ENCODE measurements around the gene TFCP2L1. TPM values are rescaled to one million over a fixed set of nuclear protein-coding genes. Genes with fewer than 3 reads are reported as not detected.
A peak's percentile ranks its signal among the peaks of the same experiment; 100 is the strongest.

Gene TFCP2L1
- total RNA-seq, 1 experiment from 2014 or later: 4.3 TPM

DNA sequence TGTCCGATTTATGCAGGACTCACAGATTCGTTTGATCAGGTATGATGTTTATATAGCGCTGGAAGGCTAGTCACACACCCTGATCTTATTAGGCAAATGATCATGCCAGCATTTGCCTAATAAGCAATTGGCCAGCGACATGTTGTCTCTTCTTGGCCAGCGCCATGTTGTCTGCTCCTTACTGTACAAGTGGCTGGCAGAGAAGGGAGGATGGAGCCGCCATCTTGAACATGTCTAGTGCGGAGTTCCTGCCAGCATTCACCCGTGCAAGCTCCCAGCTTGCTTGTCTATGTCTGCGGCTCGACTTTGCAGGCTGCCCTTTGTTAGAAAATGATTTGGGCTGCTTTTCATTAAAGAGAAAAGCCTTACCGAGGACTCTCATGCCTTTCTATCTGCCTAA is 106.3 kb downstream of the TFCP2L1 start (continued):
- TF ChIP-seq AR (CRISPR knock-in tag; IDR thresholded peaks at IDR 0.05): no peak
- TF ChIP-seq, protein P1, sequence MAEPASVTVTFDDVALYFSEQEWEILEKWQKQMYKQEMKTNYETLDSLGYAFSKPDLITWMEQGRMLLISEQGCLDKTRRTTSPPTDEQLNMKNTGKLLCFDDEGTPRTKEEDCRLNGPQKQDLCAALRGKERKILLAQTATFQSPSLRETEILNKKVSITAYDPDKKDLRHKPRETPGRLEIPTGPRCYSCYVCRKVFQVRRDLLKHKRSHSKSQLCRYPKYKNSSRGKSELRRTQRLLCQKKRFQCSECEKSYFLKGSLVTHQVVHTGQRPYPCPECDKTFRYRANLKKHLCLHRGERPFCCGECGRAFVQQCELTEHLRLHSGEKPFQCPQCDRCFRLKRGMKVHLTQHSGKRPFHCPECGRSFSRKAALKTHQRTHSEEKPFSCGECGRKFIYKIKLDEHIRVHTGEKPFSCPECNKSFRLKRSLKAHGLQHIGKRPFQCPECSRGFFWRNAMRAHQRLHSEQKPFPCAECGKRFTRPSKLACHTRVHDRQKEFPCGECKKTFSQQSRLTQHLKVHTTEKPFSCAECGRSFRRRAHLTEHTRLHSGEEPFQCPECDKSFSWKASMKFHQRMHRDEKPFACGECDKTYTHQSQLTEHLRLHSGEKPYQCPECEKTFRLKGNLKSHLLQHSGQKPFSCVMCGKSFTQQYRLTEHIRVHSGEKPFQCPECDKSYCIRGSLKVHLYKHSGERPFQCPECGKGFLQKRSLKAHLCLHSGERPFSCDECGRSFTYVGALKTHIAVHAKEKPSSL (CRISPR knock-in tag; conservative IDR thresholded peaks at IDR 0.05): no peak

GRCh38 chr2:121177896-121178295 is 107.1 kb downstream of the TFCP2L1 start:
- Mint-ChIP-seq H3K36me3 (no peaks in the 10 kb centered on the region), H3K27me3 (ENCODE audit: low read depth) (no peaks in the 10 kb centered on the region; the same call in 1 of the 2 replicates), H3K4me3 (no peak overlapping the region), H3K27ac (no peak overlapping the region), H3K4me1 (no peaks in the 10 kb centered on the region), H3K9me3 (no peaks in the 10 kb centered on the region)
- DNase-seq (ENCODE audit: low spot score) (no peak), ATAC-seq (no peak)
- ChIA-PET CTCF (no interaction called here), POLR2A (no interaction called here)
- TF ChIP-seq, protein P2, sequence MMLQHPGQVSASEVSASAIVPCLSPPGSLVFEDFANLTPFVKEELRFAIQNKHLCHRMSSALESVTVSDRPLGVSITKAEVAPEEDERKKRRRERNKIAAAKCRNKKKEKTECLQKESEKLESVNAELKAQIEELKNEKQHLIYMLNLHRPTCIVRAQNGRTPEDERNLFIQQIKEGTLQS (CRISPR knock-in tag; conservative IDR thresholded peaks at IDR 0.05): no peak
- no peak for TF ChIP-seq OVOL2 (CRISPR knock-in tag; IDR thresholded peaks at IDR 0.05; ENCODE audit: borderline replicate concordance)
- TF ChIP-seq HMGA2 (CRISPR knock-in tag; IDR thresholded peaks at IDR 0.05): no peak
- TF ChIP-seq, protein P1 (CRISPR knock-in tag; conservative IDR thresholded peaks at IDR 0.05): no peak
- no peak for TF ChIP-seq E2F5 (CRISPR knock-in tag; IDR thresholded peaks at IDR 0.05)
- TF ChIP-seq MXD4 (CRISPR knock-in tag; IDR thresholded peaks at IDR 0.05; ENCODE audit: borderline replicate concordance): no peak
- TF ChIP-seq ZNF138 (CRISPR knock-in tag; conservative IDR thresholded peaks at IDR 0.05): no peak
- no peak for TF ChIP-seq SMAD4 (CRISPR knock-in tag; IDR thresholded peaks at IDR 0.05)
- no peak for TF ChIP-seq JUN (CRISPR knock-in tag; IDR thresholded peaks at IDR 0.05)

- Mint-ChIP-seq H3K4me1 (no peaks in the 10 kb centered on the region), H3K4me3 (no peak overlapping the region), H3K27ac (no peak overlapping the region), H3K36me3 (peaks cover 4% of the 10 kb centered on the region), H3K27me3 (ENCODE audit: low read depth) (peaks cover 2% of the 10 kb centered on the region), H3K9me3 (peaks cover 12% of the 10 kb centered on the region)
- DNase-seq (ENCODE audit: low spot score) (no peak), ATAC-seq (peak; percentile 79)
- CTCF ChIA-PET: interaction anchor here (0.8 to 1.7 kb wide), 6 partner anchors 47 to 654 kb away, joined by 3 to 12 read pairs (median 4); no protein-coding TSS in a partner anchor
- POLR2A ChIA-PET: no interaction called here
- TF ChIP-seq SP1 (CRISPR knock-in tag; conservative IDR thresholded peaks at IDR 0.05): no peak
- TF ChIP-seq CREB1 (CRISPR knock-in tag; IDR thresholded peaks at IDR 0.05): no peak
- TF ChIP-seq ZNF396 (CRISPR knock-in tag; IDR thresholded peaks at IDR 0.05; ENCODE audit: borderline replicate concordance): no peak
- TF ChIP-seq ELF4 (CRISPR knock-in tag; IDR thresholded peaks at IDR 0.05; ENCODE audit: low read depth): no peak
- no peak for TF ChIP-seq ATF6 (CRISPR knock-in tag; IDR thresholded peaks at IDR 0.05)
- no peak for TF ChIP-seq NR3C1 (CRISPR knock-in tag; conservative IDR thresholded peaks at IDR 0.05; ENCODE audit: low read depth)
- TF ChIP-seq ZBTB21 (CRISPR knock-in tag; IDR thresholded peaks at IDR 0.05; ENCODE audit: borderline replicate concordance): no peak
- no peak for TF ChIP-seq USF2 (CRISPR knock-in tag; IDR thresholded peaks at IDR 0.05)
Measured at GRCh38 chr2:121175326-121175725, 109.7 kb downstream of the TFCP2L1 start.
